Ishikawa (cell line): ENCODE results near the gene SH2D2A.

Source experiments
- CEBPB ChIP-seq: IDR thresholded peaks from 2 replicates; pipeline ENCODE4 v1.6.1; 2012
- CREB1 ChIP-seq: IDR thresholded peaks from 2 replicates; pipeline ENCODE4 v1.6.1; 2012; ENCODE audit warnings: low read depth
- EGR1 ChIP-seq: IDR thresholded peaks from 2 replicates; pipeline ENCODE4 v1.6.1; 2012
- EP300 ChIP-seq: IDR thresholded peaks from 2 replicates; pipeline ENCODE4 v1.6.1; 2012; ENCODE audit warnings: borderline replicate concordance
- FOXM1 ChIP-seq: IDR thresholded peaks from 2 replicates; pipeline ENCODE4 v1.6.1; 2012; ENCODE audit warnings: low read depth, borderline replicate concordance
- MAX ChIP-seq: IDR thresholded peaks from 2 replicates; pipeline ENCODE4 v1.6.1; 2012
- NFIC ChIP-seq: IDR thresholded peaks from 2 replicates; pipeline ENCODE4 v1.6.1; 2012
- RAD21 ChIP-seq: IDR thresholded peaks from 2 replicates; pipeline ENCODE4 v1.6.1; 2012; ENCODE audit warnings: low read depth
- TAF1 ChIP-seq: IDR thresholded peaks from 2 replicates; pipeline ENCODE4 v1.6.1; 2012; ENCODE audit warnings: low read depth, mild to moderate bottlenecking
- TCF12 ChIP-seq: IDR thresholded peaks from 2 replicates; pipeline ENCODE4 v1.6.1; 2012; ENCODE audit warnings: low read depth
- TEAD4 ChIP-seq: IDR thresholded peaks from 2 replicates; pipeline ENCODE4 v1.6.1; 2012
- USF1 ChIP-seq: IDR thresholded peaks from 2 replicates; pipeline ENCODE4 v1.6.1; 2012
- YY1 ChIP-seq: IDR thresholded peaks from 2 replicates; pipeline ENCODE4 v1.6.1; 2012; ENCODE audit warnings: low read depth
- ZBTB7A ChIP-seq: IDR thresholded peaks from 2 replicates; pipeline ENCODE4 v1.6.1; 2012; ENCODE audit warnings: low read depth
- TF ChIP-seq, protein P1 (sequence below): IDR thresholded peaks from 2 replicates; pipeline ENCODE4 v1.6.1; 2012; ENCODE audit warnings: low read depth, mild to moderate bottlenecking

SH2D2A gene

DNA sequence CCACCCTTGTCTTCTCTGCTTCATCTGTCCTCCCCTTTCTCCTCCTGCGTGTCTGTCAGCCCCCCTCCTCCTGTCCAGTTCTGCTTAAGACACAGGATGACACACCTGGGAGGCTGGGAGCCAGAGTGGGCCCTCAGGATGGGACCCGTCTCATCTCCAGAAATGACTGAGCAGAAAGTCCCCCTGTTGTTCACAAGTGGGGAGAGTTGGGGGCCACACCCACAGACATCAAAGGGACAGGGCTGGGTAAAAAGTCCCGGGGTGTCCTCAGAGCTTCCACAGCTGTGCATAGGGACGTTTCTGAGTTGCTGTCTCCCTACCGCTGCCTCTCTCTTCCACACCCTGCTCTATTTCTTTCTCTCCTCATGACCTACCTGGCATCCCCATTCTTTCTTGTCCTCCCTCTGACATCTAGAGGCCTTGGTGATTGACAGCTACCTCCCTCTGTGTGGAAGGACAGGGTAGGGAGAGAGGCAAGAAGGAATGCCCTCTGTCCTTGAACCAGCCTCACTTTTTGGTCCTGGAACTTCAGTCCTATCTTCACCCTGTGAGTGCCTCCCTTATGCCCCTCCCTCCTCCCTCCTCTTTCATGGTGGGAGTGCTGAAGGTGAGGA, 19.5 kb upstream of the SH2D2A start:
- TF ChIP-seq TAF1 (no peak), TCF12 (no peak), NFIC (no peak), RAD21 (no peak), FOXM1 (no peak), TEAD4 (no peak), USF1 (no peak), ZBTB7A (no peak), CEBPB (no peak), YY1 (no peak), EGR1 (no peak), CREB1 (no peak), MAX (no peak), EP300 (no peak)
- TF ChIP-seq, protein P1, sequence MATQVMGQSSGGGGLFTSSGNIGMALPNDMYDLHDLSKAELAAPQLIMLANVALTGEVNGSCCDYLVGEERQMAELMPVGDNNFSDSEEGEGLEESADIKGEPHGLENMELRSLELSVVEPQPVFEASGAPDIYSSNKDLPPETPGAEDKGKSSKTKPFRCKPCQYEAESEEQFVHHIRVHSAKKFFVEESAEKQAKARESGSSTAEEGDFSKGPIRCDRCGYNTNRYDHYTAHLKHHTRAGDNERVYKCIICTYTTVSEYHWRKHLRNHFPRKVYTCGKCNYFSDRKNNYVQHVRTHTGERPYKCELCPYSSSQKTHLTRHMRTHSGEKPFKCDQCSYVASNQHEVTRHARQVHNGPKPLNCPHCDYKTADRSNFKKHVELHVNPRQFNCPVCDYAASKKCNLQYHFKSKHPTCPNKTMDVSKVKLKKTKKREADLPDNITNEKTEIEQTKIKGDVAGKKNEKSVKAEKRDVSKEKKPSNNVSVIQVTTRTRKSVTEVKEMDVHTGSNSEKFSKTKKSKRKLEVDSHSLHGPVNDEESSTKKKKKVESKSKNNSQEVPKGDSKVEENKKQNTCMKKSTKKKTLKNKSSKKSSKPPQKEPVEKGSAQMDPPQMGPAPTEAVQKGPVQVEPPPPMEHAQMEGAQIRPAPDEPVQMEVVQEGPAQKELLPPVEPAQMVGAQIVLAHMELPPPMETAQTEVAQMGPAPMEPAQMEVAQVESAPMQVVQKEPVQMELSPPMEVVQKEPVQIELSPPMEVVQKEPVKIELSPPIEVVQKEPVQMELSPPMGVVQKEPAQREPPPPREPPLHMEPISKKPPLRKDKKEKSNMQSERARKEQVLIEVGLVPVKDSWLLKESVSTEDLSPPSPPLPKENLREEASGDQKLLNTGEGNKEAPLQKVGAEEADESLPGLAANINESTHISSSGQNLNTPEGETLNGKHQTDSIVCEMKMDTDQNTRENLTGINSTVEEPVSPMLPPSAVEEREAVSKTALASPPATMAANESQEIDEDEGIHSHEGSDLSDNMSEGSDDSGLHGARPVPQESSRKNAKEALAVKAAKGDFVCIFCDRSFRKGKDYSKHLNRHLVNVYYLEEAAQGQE = no peak

DNA sequence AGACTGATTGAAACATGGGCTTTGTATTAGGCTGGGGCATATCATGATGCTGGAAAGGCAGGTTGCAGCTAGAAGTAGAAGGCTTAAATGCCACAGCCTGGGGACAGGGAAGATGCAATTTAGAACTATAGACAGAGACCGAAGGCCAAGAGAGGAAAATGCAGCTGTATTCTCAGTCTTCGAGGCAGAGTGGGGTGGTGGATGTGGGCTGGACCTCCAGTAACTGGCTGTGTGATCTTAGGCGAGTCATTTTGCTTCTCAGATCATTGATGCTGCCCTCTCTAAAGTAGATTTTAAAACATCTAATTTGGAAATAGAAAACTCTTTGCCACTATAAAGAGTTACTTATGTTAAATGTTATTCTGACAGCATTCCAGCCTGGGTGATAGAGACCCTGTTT, 17.7 kb upstream of the SH2D2A start:
- TF ChIP-seq TAF1 = no peak
- TF ChIP-seq CREB1 = no peak
- no peak for TF ChIP-seq EP300
- TF ChIP-seq TEAD4 = no peak
- no peak for TF ChIP-seq NFIC
- TF ChIP-seq YY1 = no peak
- TF ChIP-seq TCF12 = no peak
- TF ChIP-seq, protein P1 = no peak
- TF ChIP-seq EGR1 = no peak

GRCh38 chr1:156833603-156834002, 17.0 kb upstream of the SH2D2A start:
- TF ChIP-seq EGR1 = no peak
- TF ChIP-seq RAD21 = no peak
- no peak for TF ChIP-seq CEBPB
- no peak for TF ChIP-seq TEAD4
- no peak for TF ChIP-seq FOXM1
- TF ChIP-seq, protein P1 = no peak
- no peak for TF ChIP-seq TCF12
- no peak for TF ChIP-seq USF1
- no peak for TF ChIP-seq NFIC
- TF ChIP-seq MAX = no peak
- TF ChIP-seq ZBTB7A = no peak
- TF ChIP-seq YY1 = no peak
- TF ChIP-seq EP300 = no peak
- no peak for TF ChIP-seq CREB1
- TF ChIP-seq TAF1 = no peak

- TF ChIP-seq USF1 (no peak), MAX (no peak), CEBPB (no peak), TAF1 (no peak), RAD21 (no peak), TEAD4 (no peak), FOXM1 (no peak), EP300 (no peak), YY1 (no peak), ZBTB7A (no peak), EGR1 (no peak), NFIC (no peak), CREB1 (no peak), TCF12 (no peak)
Measured at GRCh38 chr1:156832434-156832833, 15.8 kb upstream of the SH2D2A start.
